ENCODE data around the gene AUNIP.

AUNIP gene

GRCh38 chr1:25821112-25821476, 38.2 kb downstream of the AUNIP start:
- no peak for DNase-seq

GRCh38 chr1:25820247-25821111, 38.8 kb downstream of the AUNIP start:
- DNase-seq = no peak

GRCh38 chr1:25819491-25820246, 39.6 kb downstream of the AUNIP start, which contains the start of gene MTFR1L:
TSS of gene MTFR1L (plus strand) at chr1:25819954. CDS start at chr1:25823105, 3,151 bp downstream.
- DNase-seq = no peak

- DNase-seq = no peak
These were observed 40.7 kb downstream of the AUNIP start for GRCh38 chr1:25818569-25818968.

GRCh38 chr1:25817840-25818501, 41.3 kb downstream of the AUNIP start:
- no peak for DNase-seq

GRCh38 chr1:25816112-25816718, 43.0 kb downstream of the AUNIP start:
- DNase-seq = no peak

- no peak for DNase-seq
These were observed 43.8 kb downstream of the AUNIP start for GRCh38 chr1:25815208-25816111.

- no peak for DNase-seq
These were observed 44.6 kb downstream of the AUNIP start for GRCh38 chr1:25814549-25815087.

GRCh38 chr1:25813734-25814471, 45.4 kb downstream of the AUNIP start:
- DNase-seq = no peak

GRCh38 chr1:25813071-25813733, 46.1 kb downstream of the AUNIP start:
- DNase-seq = no peak

GRCh38 chr1:25811384-25812082, 47.7 kb downstream of the AUNIP start:
- no peak for DNase-seq

- DNase-seq = no peak
These were observed 48.6 kb downstream of the AUNIP start for GRCh38 chr1:25810341-25811299.

GRCh38 chr1:25809929-25810328, 49.3 kb downstream of the AUNIP start:
- no peak for DNase-seq

GRCh38 chr1:25809283-25809926, 49.9 kb downstream of the AUNIP start:
- no peak for DNase-seq

- no peak for DNase-seq
These were observed 50.6 kb downstream of the AUNIP start for GRCh38 chr1:25808481-25809244.

GRCh38 chr1:25807480-25808390, 51.5 kb downstream of the AUNIP start:
- no peak for DNase-seq

Data from NCI-H524 treated with DMSO at 0.1 percent for 48 hours (cell line).